ENCODE results near the gene TBC1D14. TPM values are rescaled to one million over a fixed set of nuclear protein-coding genes. Genes with fewer than 3 reads are reported as not detected.

The TBC1D14 gene
- total RNA-seq, 2 experiments from 2014 or later, result 38.4 to 44.1 TPM

- H3K9me3 ChIP-seq (ENCODE audit: low read length), result no peaks in the 10 kb centered on the region
- no peaks in the 10 kb centered on the region for H3K9me2 ChIP-seq (ENCODE audit: insufficient read depth, low read length)
- H3K4me3 ChIP-seq (ENCODE audit: low read depth, low read length, poor library complexity, severe bottlenecking), result no peak overlapping the region
- POLR2A ChIA-PET, result interaction anchor here (0.8 kb wide), 1 partner anchor 12 kb away, joined by 3 read pairs; no protein-coding TSS in a partner anchor
- BruUV-seq (replicated peaks), result no TSS peak
- CTCF ChIA-PET (ENCODE audit: unreplicated experiment), result interaction anchor here (0.6 to 1.0 kb wide), 2 partner anchors 8 to 178 kb away, joined by 3 read pairs; no protein-coding TSS in a partner anchor
- intact Hi-C loops (cut with micrococcal nuclease; ENCODE audit: unreplicated experiment), result no loop called here
- no peak overlapping the region for H2AFZ ChIP-seq (ENCODE audit: low read length)
- H3K27ac ChIP-seq (ENCODE audit: low read depth, low read length, poor library complexity, severe bottlenecking), result no peak overlapping the region
- H3K4me1 ChIP-seq (ENCODE audit: insufficient read depth, low read length, poor library complexity, severe bottlenecking), result no peaks in the 10 kb centered on the region
- H3K36me3 ChIP-seq (ENCODE audit: insufficient read depth, low read length), result peaks cover 25% of the 10 kb centered on the region; the same call in 1 of the 2 replicates
- no peaks in the 10 kb centered on the region for H3K79me2 ChIP-seq (ENCODE audit: insufficient read depth, low read depth, low read length)
- no peak overlapping the region for H3K4me2 ChIP-seq (ENCODE audit: low read length)
- no peaks in the 10 kb centered on the region for H4K20me1 ChIP-seq (ENCODE audit: insufficient read depth, low read length)
- TF ChIP-seq CTCF (conservative IDR thresholded peaks at IDR 0.05; ENCODE audit: low read length) (no peak), EZH2phosphoT487 (IDR thresholded peaks at IDR 0.05; ENCODE audit: borderline replicate concordance, low read depth, low read length) (no peak)
- no peak for DNase-seq (ENCODE audit: low spot score)
Observed at GRCh38 chr4:6926681-6927478, 17.3 kb downstream of the TBC1D14 start.

DNA sequence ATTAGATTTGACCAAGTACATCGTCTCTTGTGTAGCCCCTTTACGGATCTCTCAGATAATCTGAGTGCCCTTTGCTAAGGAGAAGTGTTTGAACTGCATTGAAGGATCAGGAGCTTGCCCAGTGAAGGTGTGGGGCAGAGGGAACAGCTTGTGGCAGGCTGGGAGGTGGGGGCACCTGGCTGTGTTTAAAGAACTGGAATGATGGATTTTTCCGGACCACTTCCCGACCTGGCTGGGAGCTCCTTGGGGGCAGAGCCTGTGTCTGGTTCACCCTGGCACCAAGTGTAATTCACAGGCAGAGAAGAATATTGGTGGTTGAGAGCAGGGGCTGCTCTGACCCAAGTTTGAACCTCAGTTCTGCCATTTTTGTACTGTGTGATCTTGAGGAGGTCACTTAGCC is 18.5 kb downstream of the TBC1D14 start:
- Histone ChIP-seq H3K36me3 (ENCODE audit: insufficient read depth, low read length) (peaks cover 25% of the 10 kb centered on the region; the same call in 1 of the 2 replicates), H3K4me1 (ENCODE audit: insufficient read depth, low read length, poor library complexity, severe bottlenecking) (no peaks in the 10 kb centered on the region), H3K9me3 (ENCODE audit: low read length) (no peaks in the 10 kb centered on the region), H3K4me2 (ENCODE audit: low read length) (no peak overlapping the region), H3K27ac (ENCODE audit: low read depth, low read length, poor library complexity, severe bottlenecking) (no peak overlapping the region), H3K4me3 (ENCODE audit: low read depth, low read length, poor library complexity, severe bottlenecking) (no peak overlapping the region), H4K20me1 (ENCODE audit: insufficient read depth, low read length) (no peaks in the 10 kb centered on the region), H3K9me2 (ENCODE audit: insufficient read depth, low read length) (no peaks in the 10 kb centered on the region), H3K79me2 (ENCODE audit: insufficient read depth, low read depth, low read length) (no peaks in the 10 kb centered on the region), H2AFZ (ENCODE audit: low read length) (no peak overlapping the region)
- intact Hi-C loops (cut with micrococcal nuclease; ENCODE audit: unreplicated experiment), result no loop called here
- no peak for DNase-seq (ENCODE audit: low spot score)
- CTCF ChIA-PET (ENCODE audit: unreplicated experiment), result no interaction called here
- TF ChIP-seq CTCF (conservative IDR thresholded peaks at IDR 0.05; ENCODE audit: low read length) (no peak), EZH2phosphoT487 (IDR thresholded peaks at IDR 0.05; ENCODE audit: borderline replicate concordance, low read depth, low read length) (no peak)
- no TSS peak for BruUV-seq (replicated peaks)
- POLR2A ChIA-PET, result no interaction called here

- ChIA-PET POLR2A (interaction anchor here (1.0 kb wide), 1 partner anchor 19 kb away, joined by 4 read pairs; no protein-coding TSS in a partner anchor), CTCF (ENCODE audit: unreplicated experiment) (no interaction called here)
- Histone ChIP-seq H3K9me3 (ENCODE audit: low read length) (0 out of 2 replicates have a peak, but pooled peaks cover 5% of the 10 kb centered on the region), H3K4me1 (ENCODE audit: insufficient read depth, low read length, poor library complexity, severe bottlenecking) (no peaks in the 10 kb centered on the region), H3K4me3 (ENCODE audit: low read depth, low read length, poor library complexity, severe bottlenecking) (no peak overlapping the region), H2AFZ (ENCODE audit: low read length) (no peak overlapping the region), H3K36me3 (ENCODE audit: insufficient read depth, low read length) (peaks cover 21% of the 10 kb centered on the region; the same call in 1 of the 2 replicates), H3K27ac (ENCODE audit: low read depth, low read length, poor library complexity, severe bottlenecking) (no peak overlapping the region), H3K4me2 (ENCODE audit: low read length) (no peak overlapping the region), H4K20me1 (ENCODE audit: insufficient read depth, low read length) (no peaks in the 10 kb centered on the region), H3K9me2 (ENCODE audit: insufficient read depth, low read length) (no peaks in the 10 kb centered on the region), H3K79me2 (ENCODE audit: insufficient read depth, low read depth, low read length) (no peaks in the 10 kb centered on the region)
- DNase-seq (ENCODE audit: low spot score), result no peak
- BruUV-seq (replicated peaks), result no TSS peak
- no peak for TF ChIP-seq EZH2phosphoT487 (IDR thresholded peaks at IDR 0.05; ENCODE audit: borderline replicate concordance, low read depth, low read length)
- no peak for TF ChIP-seq CTCF (conservative IDR thresholded peaks at IDR 0.05; ENCODE audit: low read length)
- intact Hi-C loops (cut with micrococcal nuclease; ENCODE audit: unreplicated experiment), result no loop called here
Observed at GRCh38 chr4:6929339-6929811, 19.7 kb downstream of the TBC1D14 start.
